Osteoblast (primary cell): Measurements from ENCODE around the gene ACTR2. TPM values are rescaled to one million over a fixed set of nuclear protein-coding genes. Genes with fewer than 3 reads are reported as not detected.

Source experiments
- DNase-seq: peaks from one replicate; pipeline ENCODE4 v3.0.0; 2011; ENCODE audit warnings: low spot score, mixed read lengths; ENCODE audit not compliant: insufficient read length; ENCODE audit errors: missing footprints
- H2AFZ ChIP-seq: 2 replicates; pipeline ENCODE4 v1.6.0; 2011; ENCODE audit warnings: mild to moderate bottlenecking, low read length
- H3K27ac ChIP-seq: 2 replicates; pipeline ENCODE4 v1.5.1; 2011; ENCODE audit warnings: mild to moderate bottlenecking, low read depth, low read length, moderate library complexity
- H3K27me3 ChIP-seq: 2 replicates; pipeline ENCODE4 v1.6.0; 2012; ENCODE audit warnings: mild to moderate bottlenecking, control low read depth, inconsistent platforms, low read length, moderate library complexity; ENCODE audit not compliant: insufficient read depth
- H3K36me3 ChIP-seq: 2 replicates; pipeline ENCODE4 v1.5.1; 2011; ENCODE audit warnings: mild to moderate bottlenecking, low read length, control low read depth, moderate library complexity; ENCODE audit not compliant: insufficient read depth
- H3K4me1 ChIP-seq: 2 replicates; pipeline ENCODE4 v1.5.1; 2011; ENCODE audit warnings: mild to moderate bottlenecking, low read length, control low read depth, moderate library complexity; ENCODE audit not compliant: insufficient read depth
- H3K4me2 ChIP-seq: 2 replicates; pipeline ENCODE4 v1.6.0; 2011; ENCODE audit warnings: mild to moderate bottlenecking, low read length; ENCODE audit not compliant: insufficient read depth
- H3K4me3 ChIP-seq: fragments of 200-600 bp; sonication (generic); 3 replicates; pipeline ENCODE4 v1.5.1; 2012; ENCODE audit warnings: mild to moderate bottlenecking, low read length, inconsistent platforms; ENCODE audit not compliant: insufficient read depth
- H3K79me2 ChIP-seq: 2 replicates; pipeline ENCODE4 v1.6.0; 2012; ENCODE audit warnings: mild to moderate bottlenecking, low read length, control low read depth, inconsistent platforms; ENCODE audit not compliant: insufficient read depth
- H3K9me3 ChIP-seq: 2 replicates; pipeline ENCODE4 v1.5.1; 2011; ENCODE audit warnings: low read depth, low read length, control low read depth
- H4K20me1 ChIP-seq: 2 replicates; pipeline ENCODE4 v1.6.0; 2012; ENCODE audit warnings: mild to moderate bottlenecking, low read length, control low read depth; ENCODE audit not compliant: insufficient read depth
- CTCF ChIP-seq: IDR thresholded peaks from 2 replicates; pipeline ENCODE4 v1.5.1; 2011; ENCODE audit warnings: mild to moderate bottlenecking, low read depth, low read length, moderate library complexity; ENCODE audit errors: extremely low read depth
- total RNA-seq: library from RNA; depleted of rRNA; stranded (reverse); fragments of >200 nt; gene quantifications from 2 replicates; pipeline ENCODE4 v1.2.3, GENCODE V29; 2012

Gene ACTR2
- total RNA-seq, 1 donor = 110 TPM

GRCh38 chr2:65212619-65213018 lies 15.0 kb upstream of the ACTR2 start:
- Histone ChIP-seq H3K79me2 (no peaks in the 10 kb centered on the region), H3K36me3 (no peaks in the 10 kb centered on the region), H3K4me1 (no peaks in the 10 kb centered on the region), H3K4me3 (no peak overlapping the region), H4K20me1 (no peaks in the 10 kb centered on the region), H2AFZ (no peak overlapping the region), H3K4me2 (no peak overlapping the region), H3K27me3 (no peaks in the 10 kb centered on the region), H3K9me3 (no peaks in the 10 kb centered on the region), H3K27ac (no peak overlapping the region)
- TF ChIP-seq CTCF = no peak
- no peak for DNase-seq

- no peak overlapping the region for H3K4me2 ChIP-seq
- no peak overlapping the region for H3K4me3 ChIP-seq
These were observed 14.6 kb upstream of the ACTR2 start for GRCh38 chr2:65213035-65213434.

GRCh38 chr2:65214361-65214760 lies 13.3 kb upstream of the ACTR2 start:
- Histone ChIP-seq H3K36me3 (no peaks in the 10 kb centered on the region), H4K20me1 (no peaks in the 10 kb centered on the region), H3K27ac (no peak overlapping the region), H3K4me1 (no peaks in the 10 kb centered on the region), H3K4me3 (no peak overlapping the region), H2AFZ (no peak overlapping the region), H3K27me3 (no peaks in the 10 kb centered on the region), H3K4me2 (no peak overlapping the region), H3K79me2 (no peaks in the 10 kb centered on the region), H3K9me3 (no peaks in the 10 kb centered on the region)
- no peak for TF ChIP-seq CTCF
- DNase-seq = no peak

More at GRCh38 chr2:65213035-65213434, 14.6 kb upstream of the ACTR2 start:
- no peaks in the 10 kb centered on the region for H3K27me3 ChIP-seq
- no peaks in the 10 kb centered on the region for H3K4me1 ChIP-seq
- no peak overlapping the region for H2AFZ ChIP-seq
- H3K36me3 ChIP-seq = no peaks in the 10 kb centered on the region
- no peak overlapping the region for H3K27ac ChIP-seq
- H3K79me2 ChIP-seq = no peaks in the 10 kb centered on the region
- no peaks in the 10 kb centered on the region for H3K9me3 ChIP-seq
- no peak for DNase-seq
- TF ChIP-seq CTCF = no peak
- no peaks in the 10 kb centered on the region for H4K20me1 ChIP-seq

- no peak for DNase-seq
- Histone ChIP-seq H3K4me2 (no peak overlapping the region), H3K27ac (no peak overlapping the region), H2AFZ (no peak overlapping the region), H3K4me3 (no peak overlapping the region), H4K20me1 (no peaks in the 10 kb centered on the region), H3K9me3 (no peaks in the 10 kb centered on the region), H3K36me3 (no peaks in the 10 kb centered on the region), H3K27me3 (no peaks in the 10 kb centered on the region), H3K4me1 (no peaks in the 10 kb centered on the region), H3K79me2 (no peaks in the 10 kb centered on the region)
- TF ChIP-seq CTCF = no peak
These were observed 12.8 kb upstream of the ACTR2 start for GRCh38 chr2:65214843-65215242.
